HFFc6 (cell line): Measurements from ENCODE around the gene EFCAB11. TPM values are rescaled to one million over a fixed set of nuclear protein-coding genes. Genes with fewer than 3 reads are reported as not detected.

Experiments
- DNase-seq: peaks from one replicate; pipeline ENCODE4 v3.0.0-alpha.2; 2018
- H3K27ac Mint-ChIP-seq: 2 replicates; pipeline ENCODE4 v1.8.0; 2020; ENCODE audit warnings: mild to moderate bottlenecking, mixed read lengths
- H3K27me3 Mint-ChIP-seq: 2 replicates; pipeline ENCODE4 v1.8.0; 2021; ENCODE audit warnings: mild to moderate bottlenecking, moderate library complexity, mixed read lengths; ENCODE audit not compliant: insufficient read depth
- H3K36me3 Mint-ChIP-seq: 2 replicates; pipeline ENCODE4 v1.8.0; 2021; ENCODE audit warnings: low read depth, mixed read lengths
- H3K4me1 Mint-ChIP-seq: 2 replicates; pipeline ENCODE4 v1.8.0; 2020; ENCODE audit warnings: low read depth, mixed read lengths
- H3K4me3 Mint-ChIP-seq: 2 replicates; pipeline ENCODE4 v1.8.0; 2020; ENCODE audit warnings: mild to moderate bottlenecking, moderate library complexity, mixed read lengths
- H3K9me3 Mint-ChIP-seq: 2 replicates; pipeline ENCODE4 v1.8.0; 2020; ENCODE audit warnings: mild to moderate bottlenecking, mixed read lengths
- total RNA-seq, 6 experiments: library from RNA; stranded (reverse); fragmentation: NEBNext Ultra II Directional; extraction: Animal tissue kit (Norgen Biotek cat#: 25700); gene quantifications; 2 replicates in 1 of 6; 3 replicates in 5 of 6; pipeline ENCODE4 v1.2.3, GENCODE V29; 2021
- TF ChIP-seq, protein P1 (sequence below): fragments of 200-600 bp; sonication (generic); IDR thresholded peaks from 2 replicates; pipeline ENCODE4 v1.5.0; 2021; ENCODE audit warnings: antibody characterized with exemption, mild to moderate bottlenecking

Gene EFCAB11
- total RNA-seq, 6 experiments from 2014 or later, result 6.6 to 8.4 (median 6.9) TPM

DNA sequence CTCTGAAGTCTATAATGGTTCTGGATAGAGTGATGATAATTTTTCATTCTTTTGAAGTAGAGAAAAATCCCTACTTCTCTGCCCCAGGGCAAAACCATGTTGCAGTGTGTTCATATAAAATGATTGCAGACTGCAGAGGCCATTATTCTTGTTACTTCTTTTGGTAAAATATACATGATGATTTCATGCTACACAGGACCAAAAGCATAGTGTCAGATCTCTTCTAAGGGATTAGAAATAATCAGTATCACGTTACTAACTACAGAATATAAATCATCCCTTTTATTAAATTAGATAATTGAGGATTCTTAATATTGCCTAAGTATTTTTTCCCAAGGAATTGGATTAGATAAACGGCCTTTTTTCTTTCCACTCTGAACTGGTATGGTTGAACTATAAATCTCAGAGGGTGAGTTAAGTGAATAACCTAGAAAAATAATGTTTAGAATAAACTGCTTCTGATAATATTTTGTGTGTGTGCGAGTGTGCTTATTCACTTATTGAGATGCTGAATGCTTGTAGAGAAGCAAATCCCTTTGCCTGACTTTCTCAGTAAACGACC lies 156.2 kb downstream of the EFCAB11 start:
- no peak for DNase-seq
- TF ChIP-seq, protein P1, sequence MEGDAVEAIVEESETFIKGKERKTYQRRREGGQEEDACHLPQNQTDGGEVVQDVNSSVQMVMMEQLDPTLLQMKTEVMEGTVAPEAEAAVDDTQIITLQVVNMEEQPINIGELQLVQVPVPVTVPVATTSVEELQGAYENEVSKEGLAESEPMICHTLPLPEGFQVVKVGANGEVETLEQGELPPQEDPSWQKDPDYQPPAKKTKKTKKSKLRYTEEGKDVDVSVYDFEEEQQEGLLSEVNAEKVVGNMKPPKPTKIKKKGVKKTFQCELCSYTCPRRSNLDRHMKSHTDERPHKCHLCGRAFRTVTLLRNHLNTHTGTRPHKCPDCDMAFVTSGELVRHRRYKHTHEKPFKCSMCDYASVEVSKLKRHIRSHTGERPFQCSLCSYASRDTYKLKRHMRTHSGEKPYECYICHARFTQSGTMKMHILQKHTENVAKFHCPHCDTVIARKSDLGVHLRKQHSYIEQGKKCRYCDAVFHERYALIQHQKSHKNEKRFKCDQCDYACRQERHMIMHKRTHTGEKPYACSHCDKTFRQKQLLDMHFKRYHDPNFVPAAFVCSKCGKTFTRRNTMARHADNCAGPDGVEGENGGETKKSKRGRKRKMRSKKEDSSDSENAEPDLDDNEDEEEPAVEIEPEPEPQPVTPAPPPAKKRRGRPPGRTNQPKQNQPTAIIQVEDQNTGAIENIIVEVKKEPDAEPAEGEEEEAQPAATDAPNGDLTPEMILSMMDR, result no peak
- no peaks in the 10 kb centered on the region; the same call in 1 of the 2 replicates for H3K27me3 Mint-ChIP-seq
- no peaks in the 10 kb centered on the region for H3K9me3 Mint-ChIP-seq
- no peak overlapping the region for H3K4me3 Mint-ChIP-seq
- no peak overlapping the region for H3K27ac Mint-ChIP-seq
- no peaks in the 10 kb centered on the region for H3K36me3 Mint-ChIP-seq
- H3K4me1 Mint-ChIP-seq, result peaks cover 9% of the 10 kb centered on the region

DNA sequence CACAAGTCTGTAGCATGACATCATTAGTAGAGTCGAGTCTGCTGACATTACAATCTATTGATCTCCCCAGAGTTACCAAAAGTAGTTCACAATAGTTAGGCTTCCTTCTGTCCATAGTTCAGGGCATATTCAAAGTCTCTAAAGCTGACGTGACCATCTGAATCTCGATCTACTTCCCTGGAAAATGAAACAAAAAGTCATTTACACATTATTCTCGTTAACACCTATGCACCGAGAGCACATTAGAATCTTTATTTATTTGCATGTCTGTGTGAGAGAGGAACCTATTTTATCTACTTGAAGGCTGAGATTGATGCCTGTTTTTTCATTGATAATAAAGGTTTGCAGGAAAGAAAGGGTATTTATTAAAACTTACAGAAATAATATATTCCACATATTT lies 157.4 kb downstream of the EFCAB11 start:
- H3K27ac Mint-ChIP-seq, result no peak overlapping the region
- no peaks in the 10 kb centered on the region for H3K36me3 Mint-ChIP-seq
- H3K4me3 Mint-ChIP-seq, result no peak overlapping the region
- peaks cover 14% of the 10 kb centered on the region for H3K4me1 Mint-ChIP-seq
- TF ChIP-seq, protein P1, result no peak
- DNase-seq, result no peak
- H3K27me3 Mint-ChIP-seq, result no peaks in the 10 kb centered on the region; the same call in 1 of the 2 replicates
- H3K9me3 Mint-ChIP-seq, result no peaks in the 10 kb centered on the region

DNA sequence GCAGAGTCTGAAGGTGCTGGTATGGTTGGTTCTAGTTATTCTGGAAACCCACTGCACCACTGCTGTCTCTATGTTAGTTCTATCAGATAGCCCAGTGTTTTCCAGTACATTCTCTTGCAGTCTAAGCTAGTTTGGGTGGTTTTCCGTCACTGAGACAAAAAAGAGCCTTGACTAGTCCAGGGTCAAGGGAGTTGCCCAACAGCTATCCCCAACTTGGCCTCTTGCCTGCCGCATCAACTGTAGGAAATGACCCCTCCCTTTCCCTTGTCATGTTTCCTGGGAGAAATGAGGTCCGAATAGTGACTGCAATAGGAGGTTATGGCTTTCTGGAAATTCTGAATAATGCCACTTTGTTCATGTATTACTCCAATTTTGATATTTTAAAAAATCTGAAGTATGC lies 160.4 kb downstream of the EFCAB11 start:
- no peak overlapping the region for H3K27ac Mint-ChIP-seq
- TF ChIP-seq, protein P1, result no peak
- no peaks in the 10 kb centered on the region for H3K36me3 Mint-ChIP-seq
- H3K4me1 Mint-ChIP-seq, result peaks cover 6% of the 10 kb centered on the region; the same call in 1 of the 2 replicates
- no peak for DNase-seq
- no peak overlapping the region for H3K4me3 Mint-ChIP-seq
- H3K27me3 Mint-ChIP-seq, result no peaks in the 10 kb centered on the region; the same call in 1 of the 2 replicates
- no peaks in the 10 kb centered on the region for H3K9me3 Mint-ChIP-seq

DNA sequence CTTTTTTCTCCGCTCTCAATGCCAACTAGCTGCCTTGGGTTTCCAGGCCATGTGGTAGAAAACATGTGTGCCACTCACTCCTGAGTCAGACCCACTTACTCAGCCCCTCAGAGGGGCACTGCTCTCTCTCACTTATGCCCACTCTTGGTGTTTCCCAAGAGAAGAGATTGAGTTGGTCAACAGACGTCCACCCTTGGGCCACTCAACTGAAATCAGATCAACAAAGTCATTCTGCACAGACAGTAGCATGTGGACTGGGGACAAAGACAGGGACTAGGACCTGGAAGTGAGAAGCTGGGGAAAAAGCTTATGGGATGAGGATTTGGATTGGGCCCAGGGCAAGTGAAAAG lies 161.2 kb downstream of the EFCAB11 start:
- H3K27me3 Mint-ChIP-seq, result no peaks in the 10 kb centered on the region; the same call in 1 of the 2 replicates
- TF ChIP-seq, protein P1, result no peak

DNA sequence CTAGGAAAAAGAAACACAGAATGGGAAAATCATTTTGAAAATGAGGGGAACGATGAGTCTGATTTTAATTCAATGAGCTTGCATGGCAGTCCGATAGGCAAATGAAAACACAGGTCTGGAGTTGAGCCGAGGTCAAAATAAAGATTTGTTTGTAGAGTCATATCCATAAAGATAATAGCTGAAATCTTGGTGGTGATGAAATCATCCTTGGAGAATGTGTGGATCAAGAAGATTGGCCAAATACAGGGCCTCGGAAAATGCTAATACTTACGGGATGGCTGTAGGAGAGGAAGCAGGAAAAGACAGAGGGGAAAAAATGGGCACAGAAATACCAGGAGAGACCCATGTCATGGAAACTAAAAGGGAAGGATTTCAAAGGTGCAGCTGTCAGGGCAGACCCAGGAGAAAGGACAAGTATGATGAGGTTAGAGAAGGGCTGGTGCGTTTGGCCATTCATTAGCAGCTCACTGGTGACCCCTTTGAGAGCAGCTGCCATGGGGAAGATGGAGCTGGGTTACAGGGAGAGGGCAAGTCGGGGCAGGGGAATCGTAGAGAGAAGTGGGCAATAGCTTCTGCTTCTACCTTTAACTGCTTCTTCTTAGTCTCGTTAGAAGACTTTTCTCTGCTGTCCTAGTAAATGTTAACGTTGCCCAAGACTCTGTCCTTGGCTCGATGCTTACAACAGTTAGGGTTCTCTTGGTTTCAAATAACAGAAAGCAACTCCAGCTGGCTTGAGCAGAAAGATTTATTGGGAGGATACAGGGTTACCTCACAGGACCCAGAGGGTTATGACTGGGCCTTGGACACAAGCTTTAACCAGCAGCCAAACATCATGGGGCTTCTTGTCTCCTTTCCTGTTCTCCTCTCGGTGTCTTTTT lies 161.8 kb downstream of the EFCAB11 start:
- H3K27me3 Mint-ChIP-seq, result no peaks in the 10 kb centered on the region; the same call in 1 of the 2 replicates
- peaks cover 6% of the 10 kb centered on the region for H3K4me1 Mint-ChIP-seq
- TF ChIP-seq, protein P1, result no peak
- DNase-seq, result no peak
- H3K9me3 Mint-ChIP-seq, result no peaks in the 10 kb centered on the region
- H3K4me3 Mint-ChIP-seq, result no peak overlapping the region
- H3K27ac Mint-ChIP-seq, result no peak overlapping the region
- H3K36me3 Mint-ChIP-seq, result no peaks in the 10 kb centered on the region

More for the DNA sequence above, 161.2 kb downstream of the EFCAB11 start:
- Mint-ChIP-seq H3K4me1 (peaks cover 6% of the 10 kb centered on the region; the same call in 1 of the 2 replicates), H3K4me3 (no peak overlapping the region), H3K27ac (no peak overlapping the region), H3K9me3 (no peaks in the 10 kb centered on the region), H3K36me3 (no peaks in the 10 kb centered on the region)
- DNase-seq, result no peak
